ENCODE results near the gene PERCC1. TPM values are rescaled to one million over a fixed set of nuclear protein-coding genes. Genes with fewer than 3 reads are reported as not detected.

PERCC1 gene
- total and polyA plus RNA-seq, 9 of the 15 experiments (the other 6 are each of a cell fraction or from before 2014, with no cell fraction given), result not detected

DNA sequence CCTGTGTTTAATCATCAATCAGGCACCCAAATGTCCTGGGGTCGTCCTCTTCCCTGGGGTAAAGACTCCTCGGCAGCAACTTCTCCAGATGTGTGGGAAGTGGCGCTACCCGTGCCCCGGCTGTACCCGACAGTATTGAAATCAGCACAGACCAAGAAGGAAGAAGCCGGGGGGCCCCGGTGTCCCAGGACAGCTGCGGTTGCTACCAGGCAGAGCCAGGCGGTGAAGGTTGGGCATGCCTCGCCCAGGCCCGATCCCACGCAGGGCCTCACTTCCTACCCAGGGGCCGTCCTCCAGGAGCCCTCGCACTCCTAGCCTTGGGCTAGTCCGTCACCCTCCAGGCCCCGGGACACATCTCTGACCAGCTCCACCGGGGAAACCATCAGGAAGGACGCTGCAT, 22.4 kb downstream of the PERCC1 start:
- H3K79me2 ChIP-seq (ENCODE audit: control insufficient read depth, insufficient read depth, low read length), result no peaks in the 10 kb centered on the region
- no peaks in the 10 kb centered on the region for H4K20me1 ChIP-seq (replicated peaks; ENCODE audit: control insufficient read depth, insufficient read depth, low read length)
- ChIA-PET CTCF (ENCODE audit: low intra/inter-chr PET ratio) (interaction anchor here (0.6 kb wide), 1 partner anchor 659 kb away, joined by 3 read pairs; no protein-coding TSS in a partner anchor), POLR2A (interaction anchor here (1.4 kb wide), 1 partner anchor 9 kb away, joined by 4 read pairs; no protein-coding TSS in a partner anchor)
- peaks cover 2% of the 10 kb centered on the region for H3K9me1 ChIP-seq (ENCODE audit: control insufficient read depth, insufficient read depth, low read length)
- DNase-seq (ENCODE audit: extremely low read depth in 1 of 4, low spot score in 3 of 4) (no peak), ATAC-seq (no peak), FAIRE-seq (no peak)
- no peak overlapping the region for H2AFZ ChIP-seq (ENCODE audit: low read depth, low read length)
- peaks cover 83% of the 10 kb centered on the region; the same call in 2 of the 3 replicates for H3K36me3 ChIP-seq (ENCODE audit: control insufficient read depth, insufficient read depth, low read length)
- H3K27ac ChIP-seq (ENCODE audit: extremely low read depth, low read depth, low read length), result no peak overlapping the region
- no peaks in the 10 kb centered on the region for H3K27me3 ChIP-seq (ENCODE audit: control insufficient read depth in 2 of 2, insufficient read depth in 2 of 2, low read length in 2 of 2)
- peaks cover 0 to 19% of the 10 kb centered on the region in 2 experiments; a peak in 2 of 5 replicates for H3K4me1 ChIP-seq (replicated peaks in 1 of 2; ENCODE audit: control insufficient read depth in 2 of 2, insufficient read depth in 2 of 2, low read length in 2 of 2)
- BruUV-seq (replicated peaks), result TSS peak; percentile 31
- intact Hi-C loops (cut with micrococcal nuclease), result no loop called here
- in situ Hi-C loops (cut with MboI), result no loop called here
- no peak overlapping the region; a peak in 1 of 4 replicates for H3K9ac ChIP-seq (ENCODE audit: insufficient read depth in 1 of 2, low read depth in 2 of 2, low read length in 2 of 2)
- 94% methylated on average over 13 of the region's 19 CpGs for WGBS (ENCODE audit: insufficient coverage, low coverage, missing lambda C conversion rate)
- H3K9me3 ChIP-seq (replicated peaks; ENCODE audit: control insufficient read depth, insufficient read depth, low read depth, low read length), result no peaks in the 10 kb centered on the region
- no peak overlapping the region for H3K4me2 ChIP-seq (ENCODE audit: insufficient read depth, low read length)
- H3K4me3 ChIP-seq, result no peak overlapping the region
- TF ChIP-seq TAF1 (IDR thresholded peaks at IDR 0.05; ENCODE audit: control insufficient read depth, extremely low read depth, insufficient read depth, low read length, severe bottlenecking) (no peak), MAFF (IDR thresholded peaks at IDR 0.05; ENCODE audit: low read length) (no peak), RBM25 (IDR thresholded peaks at IDR 0.05; ENCODE audit: low read depth, low read length, severe bottlenecking) (no peak), HDAC2 (IDR thresholded peaks at IDR 0.05) (no peak), FOXO4 (CRISPR knock-in tag; IDR thresholded peaks at IDR 0.05) (no peak), XRCC5 (IDR thresholded peaks at IDR 0.05; ENCODE audit: low read depth, low read length) (no peak), ZNF445 (CRISPR knock-in tag; IDR thresholded peaks at IDR 0.05; ENCODE audit: low read depth) (no peak), CXXC5 (CRISPR knock-in tag; IDR thresholded peaks at IDR 0.05) (no peak), DACH1 (IDR thresholded peaks at IDR 0.05; ENCODE audit: partially characterized antibody) (no peak), ZNF184 (CRISPR knock-in tag; IDR thresholded peaks at IDR 0.05) (no peak), TCF3 (CRISPR knock-in tag; IDR thresholded peaks at IDR 0.05) (no peak), MIER1 (IDR thresholded peaks at IDR 0.05; ENCODE audit: low read depth) (no peak), CCAR2 (IDR thresholded peaks at IDR 0.05; ENCODE audit: low read depth, low read length) (no peak), RBM17 (IDR thresholded peaks at IDR 0.05; ENCODE audit: borderline replicate concordance, low read depth, low read length) (no peak), RBFOX2 (IDR thresholded peaks at IDR 0.05; ENCODE audit: low read depth, low read length) (no peak), HNRNPH1 (optimal IDR thresholded peaks at IDR 0.05; ENCODE audit: low read depth, low read length) (no peak)
- TF ChIP-seq, protein P1, sequence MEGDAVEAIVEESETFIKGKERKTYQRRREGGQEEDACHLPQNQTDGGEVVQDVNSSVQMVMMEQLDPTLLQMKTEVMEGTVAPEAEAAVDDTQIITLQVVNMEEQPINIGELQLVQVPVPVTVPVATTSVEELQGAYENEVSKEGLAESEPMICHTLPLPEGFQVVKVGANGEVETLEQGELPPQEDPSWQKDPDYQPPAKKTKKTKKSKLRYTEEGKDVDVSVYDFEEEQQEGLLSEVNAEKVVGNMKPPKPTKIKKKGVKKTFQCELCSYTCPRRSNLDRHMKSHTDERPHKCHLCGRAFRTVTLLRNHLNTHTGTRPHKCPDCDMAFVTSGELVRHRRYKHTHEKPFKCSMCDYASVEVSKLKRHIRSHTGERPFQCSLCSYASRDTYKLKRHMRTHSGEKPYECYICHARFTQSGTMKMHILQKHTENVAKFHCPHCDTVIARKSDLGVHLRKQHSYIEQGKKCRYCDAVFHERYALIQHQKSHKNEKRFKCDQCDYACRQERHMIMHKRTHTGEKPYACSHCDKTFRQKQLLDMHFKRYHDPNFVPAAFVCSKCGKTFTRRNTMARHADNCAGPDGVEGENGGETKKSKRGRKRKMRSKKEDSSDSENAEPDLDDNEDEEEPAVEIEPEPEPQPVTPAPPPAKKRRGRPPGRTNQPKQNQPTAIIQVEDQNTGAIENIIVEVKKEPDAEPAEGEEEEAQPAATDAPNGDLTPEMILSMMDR (IDR thresholded peaks at IDR 0.05 in 2 of 3, conservative IDR thresholded peaks at IDR 0.05 in 1 of 3; ENCODE audit: insufficient read depth in 2 of 3, low read depth in 1 of 3, low read length in 3 of 3), result no peak
- TF ChIP-seq, protein P2, sequence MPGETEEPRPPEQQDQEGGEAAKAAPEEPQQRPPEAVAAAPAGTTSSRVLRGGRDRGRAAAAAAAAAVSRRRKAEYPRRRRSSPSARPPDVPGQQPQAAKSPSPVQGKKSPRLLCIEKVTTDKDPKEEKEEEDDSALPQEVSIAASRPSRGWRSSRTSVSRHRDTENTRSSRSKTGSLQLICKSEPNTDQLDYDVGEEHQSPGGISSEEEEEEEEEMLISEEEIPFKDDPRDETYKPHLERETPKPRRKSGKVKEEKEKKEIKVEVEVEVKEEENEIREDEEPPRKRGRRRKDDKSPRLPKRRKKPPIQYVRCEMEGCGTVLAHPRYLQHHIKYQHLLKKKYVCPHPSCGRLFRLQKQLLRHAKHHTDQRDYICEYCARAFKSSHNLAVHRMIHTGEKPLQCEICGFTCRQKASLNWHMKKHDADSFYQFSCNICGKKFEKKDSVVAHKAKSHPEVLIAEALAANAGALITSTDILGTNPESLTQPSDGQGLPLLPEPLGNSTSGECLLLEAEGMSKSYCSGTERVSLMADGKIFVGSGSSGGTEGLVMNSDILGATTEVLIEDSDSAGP (CRISPR knock-in tag; IDR thresholded peaks at IDR 0.05), result no peak

Measured in K562 (cell line).